Fibroblast of lung (primary cell): ENCODE data around the gene CHTF8.

Source experiments
- CTCF ChIP-seq, 2 donors: IDR thresholded peaks in 1 of 2; conservative IDR thresholded peaks in 1 of 2; 1 replicate in 1 of 2; 2 replicates in 1 of 2; pipeline ENCODE4 v1.5.1; 2011 to 2012; ENCODE audit warnings: low read length in 2 of 2, control low read depth in 1 of 2, inconsistent platforms in 1 of 2, low read depth in 1 of 2, mild to moderate bottlenecking in 1 of 2
- EZH2 ChIP-seq: IDR thresholded peaks from 2 replicates; pipeline ENCODE4 v1.5.1; 2012; ENCODE audit warnings: low read length, control low read depth, mild to moderate bottlenecking; ENCODE audit errors: missing control alignments

- TF ChIP-seq CTCF (conservative IDR thresholded peaks at IDR 0.05 in 1 of 2, IDR thresholded peaks at IDR 0.05 in 1 of 2; ENCODE audit: low read depth in 1 of 2, low read length in 2 of 2), result no peak
- no peak for TF ChIP-seq EZH2
Observed at GRCh38 chr16:69119536-69119935, 12.9 kb downstream of the CHTF8 start.
